Epidermal melanocyte (primary cell): ENCODE measurements around the gene TCP11L2.
"Not testable (repeated sequence)": the region's sequence is repeated elsewhere in the genome, so short reads cannot be mapped to it uniquely, and the experiment has no call there.

Experiments used
- DNase-seq: peaks from one replicate; pipeline ENCODE4 v3.0.0; 2011; ENCODE audit warnings: low spot score; ENCODE audit not compliant: insufficient read length

TCP11L2 gene

DNA sequence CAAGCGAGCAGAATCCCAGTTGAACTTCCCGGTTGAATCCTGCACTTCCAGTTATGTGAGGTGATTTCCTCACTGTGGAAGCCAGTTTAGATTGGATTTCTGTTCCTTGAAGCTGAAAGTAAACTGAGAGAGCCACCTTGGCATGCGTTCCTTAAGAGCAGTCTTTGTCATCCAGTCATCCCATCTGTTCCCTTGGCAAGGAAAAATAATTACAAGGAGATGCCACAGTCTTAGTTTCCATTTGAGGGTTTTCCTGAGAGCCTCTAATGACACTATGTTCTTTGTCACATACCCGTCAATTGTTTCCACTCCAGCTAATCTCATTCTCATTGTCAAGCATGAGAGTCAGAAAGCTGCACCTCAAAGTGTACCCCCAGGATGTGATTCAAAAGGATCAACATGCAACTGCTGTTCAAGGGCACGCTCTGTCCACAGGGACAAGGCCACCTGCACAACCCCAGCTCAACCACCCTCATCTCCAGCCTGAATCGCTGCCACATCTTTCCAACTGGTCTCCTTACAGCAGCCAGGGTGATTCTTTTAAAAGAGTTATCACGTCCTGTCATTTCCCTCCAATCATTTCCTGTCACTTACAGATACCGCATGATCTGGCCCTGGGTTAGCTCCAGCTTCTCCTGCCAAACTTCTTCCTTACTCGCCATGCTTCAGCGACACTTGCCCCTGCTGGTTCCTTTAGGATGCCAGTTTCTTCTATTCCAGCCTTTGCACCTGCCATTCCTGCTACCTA, 18.0 kb upstream of the TCP11L2 start:
- DNase-seq: no peak

DNA sequence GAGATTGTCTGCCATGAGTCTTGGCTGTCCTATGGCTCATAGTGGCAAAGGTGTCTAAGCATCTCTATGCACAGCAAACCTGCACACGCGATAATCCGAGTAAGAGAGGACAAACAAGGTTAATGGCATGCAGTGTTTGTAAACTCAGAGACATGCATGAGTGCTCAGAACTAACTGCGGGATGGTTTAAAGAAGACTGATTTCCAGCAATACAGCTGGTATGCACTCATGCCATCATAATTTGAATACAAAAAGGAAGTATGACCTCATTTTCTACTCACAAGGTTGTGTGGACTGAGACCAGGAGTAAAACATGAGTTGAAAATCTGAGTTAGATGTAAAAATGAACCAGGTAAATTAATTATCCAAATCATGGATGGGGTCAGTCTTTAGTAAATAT, 16.6 kb upstream of the TCP11L2 start:
- DNase-seq: no peak

DNA sequence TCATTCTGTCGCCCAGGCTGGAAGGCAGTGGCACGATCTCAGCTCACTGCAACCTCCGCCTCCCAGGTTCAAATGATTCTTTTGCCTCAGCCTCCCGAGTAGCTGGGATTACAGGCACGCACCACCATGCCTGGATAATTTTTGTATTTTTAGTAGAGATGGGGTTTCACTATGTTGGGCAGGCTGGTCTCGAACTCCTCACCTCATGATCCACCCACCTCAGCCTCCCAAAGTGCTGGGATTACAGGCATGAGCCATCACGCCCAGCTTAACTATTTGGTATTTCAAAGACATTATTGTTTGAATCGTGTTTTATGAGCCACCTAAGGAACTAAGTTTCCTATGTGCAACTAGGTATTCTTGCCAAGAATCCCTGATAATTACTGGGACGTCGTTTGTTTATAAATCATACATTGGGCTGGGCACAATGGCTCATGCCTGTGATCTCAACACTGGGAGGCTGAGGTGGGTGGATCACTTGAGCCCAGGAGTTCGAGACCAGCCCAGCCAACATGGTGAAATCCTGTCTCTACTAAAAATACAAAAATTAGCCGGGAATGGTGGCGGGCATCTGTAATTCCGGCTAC, 15.9 kb upstream of the TCP11L2 start:
- DNase-seq: not testable (repeated sequence)

- no peak for DNase-seq
Measured at GRCh38 chr12:106287364-106287763, 15.2 kb upstream of the TCP11L2 start.

GRCh38 chr12:106288101-106288493, 14.4 kb upstream of the TCP11L2 start:
- no peak for DNase-seq

DNA sequence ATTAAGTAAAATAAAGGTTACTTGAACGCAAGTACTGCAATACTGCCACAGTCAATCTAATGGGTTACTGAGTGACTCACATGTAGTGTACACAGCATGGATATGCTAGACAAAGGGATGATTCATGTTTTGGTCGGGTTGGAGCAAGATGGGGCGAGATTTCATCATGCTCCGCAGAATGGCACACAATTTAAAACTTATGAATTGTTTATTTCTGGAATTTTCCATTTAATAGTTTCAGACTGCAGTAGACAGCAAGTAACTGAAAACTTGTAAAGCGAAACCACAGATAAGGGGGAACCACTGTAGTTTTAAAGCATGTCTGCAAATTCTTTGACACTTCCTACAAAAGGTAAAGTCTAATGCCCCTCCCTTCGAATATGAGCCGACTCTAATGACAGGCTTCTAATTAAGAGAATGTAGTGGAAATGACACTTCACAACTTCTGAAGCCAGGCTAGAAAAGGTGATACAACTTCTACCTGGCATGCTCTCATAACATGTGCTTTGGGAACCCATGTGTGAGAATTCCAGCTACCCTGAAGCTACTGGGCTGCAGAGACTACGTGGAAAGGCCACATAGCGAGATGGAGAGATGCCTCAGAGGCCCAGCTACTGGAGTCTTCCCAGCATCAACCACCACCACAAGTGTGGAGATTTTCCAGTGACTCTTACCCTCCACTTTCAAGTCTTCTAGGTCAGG, 13.9 kb upstream of the TCP11L2 start:
- no peak for DNase-seq

GRCh38 chr12:106289196-106289681, 13.3 kb upstream of the TCP11L2 start:
- DNase-seq: no peak

DNA sequence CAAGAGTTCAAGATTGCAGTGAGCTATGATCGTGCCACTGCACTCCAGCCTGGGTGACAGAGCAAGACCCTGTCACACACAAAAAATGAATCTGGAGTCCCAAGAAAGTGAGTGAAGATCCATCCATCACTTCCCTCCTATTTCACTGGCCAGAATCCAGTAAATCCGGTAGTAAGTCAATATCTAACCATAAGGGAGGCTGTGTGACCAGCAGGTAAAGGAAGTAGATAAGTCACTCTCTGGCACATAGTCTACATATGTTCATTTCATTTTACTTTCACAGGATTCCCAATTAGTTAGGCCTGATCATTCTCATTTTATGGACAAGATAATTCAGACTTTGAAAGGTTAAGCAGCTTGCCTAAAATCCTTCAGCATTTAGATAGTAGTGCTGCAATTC, 11.9 kb upstream of the TCP11L2 start:
- DNase-seq: no peak

DNA sequence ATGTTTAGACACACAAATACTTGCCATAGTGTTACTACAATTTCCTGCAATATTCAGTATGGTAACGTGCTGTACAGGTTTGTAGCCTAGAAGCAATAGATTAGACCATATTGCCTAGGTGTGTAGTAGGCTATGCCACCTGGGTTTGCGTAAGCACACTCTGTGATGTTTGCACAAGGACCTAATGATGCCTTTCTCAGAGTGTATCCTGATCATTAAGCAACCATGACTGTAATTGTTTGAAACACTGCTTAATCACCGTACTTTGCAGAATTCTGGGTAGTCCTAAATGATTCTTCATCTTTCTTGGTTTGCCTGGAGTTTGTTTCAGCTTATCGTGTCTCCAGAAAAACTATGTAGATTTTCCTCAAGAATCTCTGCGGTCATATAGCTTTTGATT, 11.2 kb upstream of the TCP11L2 start:
- DNase-seq: no peak

DNA sequence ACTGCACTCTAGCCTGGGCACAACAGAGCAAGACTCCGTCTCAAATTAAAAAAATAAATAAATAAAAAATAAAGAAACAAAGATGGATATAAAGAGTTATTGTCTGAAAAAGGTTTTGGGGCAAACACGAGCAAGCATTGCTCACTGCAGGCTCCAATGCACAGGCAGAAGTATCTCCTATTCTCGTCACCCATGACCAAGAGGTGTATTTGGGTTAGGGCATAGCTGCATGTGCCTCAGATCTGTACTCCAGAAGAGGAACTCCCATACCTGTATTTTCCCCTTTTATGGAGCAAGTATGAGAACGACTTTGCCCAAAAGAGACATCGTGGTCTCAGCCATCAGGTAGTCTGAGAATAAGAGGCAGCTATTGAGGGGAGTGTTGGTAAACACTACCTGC, 10.2 kb upstream of the TCP11L2 start:
- DNase-seq: no peak

DNA sequence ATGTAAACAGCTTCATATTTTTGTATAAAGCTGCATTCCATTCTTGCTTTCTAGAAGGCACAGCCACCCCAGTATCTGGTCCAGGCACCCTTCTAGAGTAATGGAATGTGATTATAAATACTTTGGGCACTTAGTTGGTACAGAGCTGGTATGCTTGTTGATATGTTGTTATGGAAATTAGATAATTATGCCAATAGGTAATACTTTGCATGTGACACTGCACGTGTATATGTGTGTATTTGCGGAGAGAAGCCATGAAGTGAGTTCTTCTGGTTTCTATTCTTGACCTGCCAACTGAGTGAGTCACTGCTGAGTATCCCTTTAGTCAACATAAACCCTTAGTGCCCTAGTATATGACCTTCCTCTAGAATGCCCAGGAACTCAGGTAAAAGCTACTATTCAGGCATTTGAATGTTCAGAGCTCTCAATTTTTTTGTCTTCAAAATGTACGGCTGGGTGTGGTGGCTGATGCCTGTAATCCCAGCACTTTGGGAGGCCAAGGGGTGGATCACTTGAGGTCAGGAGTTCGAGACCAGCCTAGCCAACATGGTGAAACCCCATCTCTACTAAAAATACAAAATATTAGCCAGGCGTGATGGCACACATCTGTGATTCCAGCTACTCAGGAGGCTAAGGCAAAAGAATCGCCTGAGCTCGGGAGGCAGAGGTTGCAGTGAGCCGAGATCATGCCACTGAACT, 6.2 kb upstream of the TCP11L2 start:
- no peak for DNase-seq

- DNase-seq: no peak
Measured at GRCh38 chr12:106297075-106297474, 5.5 kb upstream of the TCP11L2 start.

DNA sequence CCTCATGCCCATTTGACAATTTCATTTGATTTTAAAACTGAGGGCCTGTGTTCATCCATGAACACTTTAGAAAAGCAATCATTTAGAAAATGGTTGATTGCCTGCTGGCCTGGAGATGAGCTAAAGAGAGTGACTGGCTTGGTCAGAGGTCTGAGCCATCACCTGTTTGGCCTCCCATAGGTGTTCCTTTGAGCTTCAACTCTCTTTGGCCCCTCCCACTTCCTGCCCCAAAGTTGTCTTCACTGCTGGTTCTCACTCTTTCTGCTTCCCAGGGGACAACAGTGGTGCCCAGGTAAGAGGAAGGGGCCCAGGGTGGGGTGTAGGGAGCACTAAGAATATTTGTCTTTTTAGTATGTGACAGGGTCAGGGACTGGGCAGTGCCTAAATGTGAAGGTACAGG, 4.9 kb upstream of the TCP11L2 start:
- DNase-seq: no peak

DNA sequence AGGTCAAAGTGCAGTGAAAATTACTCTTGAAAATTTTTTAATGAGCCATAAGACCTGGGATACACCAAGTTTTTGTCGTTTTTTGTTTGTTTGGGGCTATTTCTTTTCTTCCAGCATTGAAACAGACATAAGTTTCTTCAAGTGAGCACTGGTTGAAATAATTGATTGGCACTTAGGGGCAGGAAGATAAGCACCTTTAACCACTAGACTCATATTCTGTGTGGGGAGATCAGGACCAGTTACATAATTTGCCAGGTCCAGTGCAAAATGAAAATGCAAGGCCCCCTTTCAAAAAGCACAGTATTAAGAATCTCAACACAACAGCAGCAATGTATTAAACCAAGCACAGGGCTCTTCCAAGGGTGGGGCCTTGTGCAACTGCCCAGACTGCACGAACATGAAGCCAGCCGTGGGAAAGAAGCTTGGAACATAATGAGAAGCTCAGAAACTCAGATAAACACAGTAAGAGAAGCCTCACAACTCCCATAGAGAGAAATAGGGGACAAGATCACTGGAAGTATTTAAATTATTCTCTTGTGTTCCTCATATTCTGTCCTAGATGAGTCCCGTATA, 3.2 kb upstream of the TCP11L2 start:
- no peak for DNase-seq

DNA sequence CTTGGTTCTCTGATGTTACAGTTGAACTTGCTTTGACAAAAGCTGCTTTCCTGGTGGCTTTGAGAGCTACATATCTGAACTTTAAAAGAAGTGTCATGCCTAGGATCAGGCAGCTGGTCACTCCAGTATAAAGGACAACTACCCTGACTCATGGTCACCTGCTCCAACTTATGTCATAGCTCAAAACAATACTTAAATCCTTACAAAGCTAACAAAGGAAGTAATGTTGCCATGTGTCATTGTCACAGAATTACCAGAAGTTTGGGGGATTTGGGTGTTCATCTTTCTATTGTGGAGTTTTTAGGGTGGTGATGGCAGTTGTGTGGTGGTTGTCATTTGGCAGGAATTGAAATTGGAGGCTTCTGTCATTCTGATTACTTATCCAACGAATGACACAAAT, 1.8 kb upstream of the TCP11L2 start:
- no peak for DNase-seq

DNA sequence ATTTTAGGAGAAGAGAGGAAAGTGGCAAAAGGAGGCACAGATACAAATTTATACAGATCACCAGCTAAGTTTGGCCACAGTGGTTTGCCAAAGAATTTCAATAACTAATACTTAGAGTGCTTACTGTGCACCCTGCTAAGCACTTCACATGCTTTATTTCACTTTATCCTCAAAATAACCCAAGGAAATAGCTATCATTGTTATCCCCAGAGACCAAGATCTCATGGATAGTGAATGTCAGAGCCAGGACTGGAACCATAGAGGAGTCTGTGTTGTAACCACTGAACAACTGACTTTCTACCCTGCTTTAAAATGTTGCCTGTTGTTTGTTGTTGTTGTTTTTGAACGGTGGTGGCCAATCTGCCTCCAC, 1.3 kb upstream of the TCP11L2 start:
- no peak for DNase-seq

- DNase-seq: no peak
Measured at GRCh38 chr12:106301611-106302321, 767 bp upstream of the TCP11L2 start.

DNA sequence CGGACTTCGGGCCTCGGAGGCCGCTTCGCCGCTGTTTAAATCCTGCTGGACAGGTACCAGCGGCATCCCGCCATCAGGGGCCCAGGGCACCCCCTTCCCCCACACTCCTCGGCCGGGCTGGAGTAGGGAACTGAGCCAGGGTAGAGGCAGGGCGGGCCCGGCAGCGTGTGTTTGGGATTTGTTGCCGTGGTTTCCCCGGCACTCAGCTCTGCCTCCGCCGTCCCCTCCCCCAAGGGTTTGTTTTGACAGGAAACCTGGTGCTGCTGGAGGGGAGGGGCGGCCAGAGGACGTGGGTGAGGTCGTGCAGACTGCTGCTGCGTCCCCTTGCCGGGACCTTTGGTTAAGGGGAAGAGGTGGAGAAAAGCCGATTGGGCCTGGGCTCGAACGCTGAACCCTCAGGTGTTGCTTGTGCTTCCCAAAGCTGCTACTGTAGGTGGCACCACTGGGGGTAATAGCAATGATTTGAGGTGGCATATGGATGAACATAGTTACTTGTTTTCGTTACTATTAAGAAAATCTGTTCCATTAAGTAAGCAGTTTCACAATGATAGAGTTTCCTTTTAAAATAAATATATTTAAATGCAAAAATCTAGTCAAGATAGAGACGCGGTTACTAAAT, 778 bp downstream of the TCP11L2 start:
- peak; percentile 48 for DNase-seq

GRCh38 chr12:106304001-106304421, 1.5 kb downstream of the TCP11L2 start:
- DNase-seq: no peak

GRCh38 chr12:106304797-106305196, 2.3 kb downstream of the TCP11L2 start:
- no peak for DNase-seq

GRCh38 chr12:106305376-106305775, 2.8 kb downstream of the TCP11L2 start:
- DNase-seq: no peak
